Dedifferentiated amniotic fluid mesenchymal stem cell (primary cell): ENCODE data around the gene ATP13A3.

ENCODE experiments used
- DNase-seq: peaks from one replicate; pipeline ENCODE4 v3.0.0-alpha.2; 2016; ENCODE audit errors: extremely low spot score

The ATP13A3 gene

DNA sequence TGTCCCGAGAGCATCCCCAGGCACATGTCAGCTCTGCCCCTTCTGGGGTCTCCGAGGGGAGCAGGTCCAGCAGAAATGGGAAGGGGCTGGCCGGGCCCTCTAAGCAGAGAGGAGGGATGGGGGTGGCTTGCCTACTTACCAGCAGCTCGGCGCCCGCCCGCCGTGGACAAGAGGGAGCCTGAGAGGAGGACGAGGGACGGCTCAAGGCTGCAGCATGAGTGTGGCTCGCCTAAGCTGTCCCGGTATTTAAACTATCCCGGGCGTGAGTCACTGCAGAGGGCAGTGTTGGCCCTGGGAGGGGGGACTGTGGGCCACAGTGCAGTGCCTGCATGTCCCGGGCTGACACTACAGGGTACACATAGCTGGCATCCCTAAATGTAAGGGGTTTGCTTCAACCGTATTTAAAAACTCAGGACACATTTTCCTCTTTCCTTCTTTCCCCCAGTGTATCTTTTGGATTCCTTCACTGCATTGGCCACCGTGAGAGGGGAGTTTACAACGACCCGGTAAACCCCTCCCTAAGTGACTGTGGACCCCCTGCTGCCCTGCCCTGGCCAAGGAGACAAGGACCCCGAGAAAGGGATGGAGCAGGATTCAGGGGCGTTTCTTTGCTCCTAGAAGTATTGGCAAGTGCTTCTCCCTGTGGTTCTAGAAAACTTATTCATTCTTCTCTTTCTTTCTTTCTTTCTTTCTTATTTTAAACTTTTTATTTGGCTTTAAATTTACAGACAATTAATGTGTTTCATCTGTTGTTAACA lies 117.1 kb downstream of the ATP13A3 start, which contains the start of gene LRRC15:
Gene LRRC15 (minus strand): TSS at position 222 of the 758 bp plus-strand sequence. CDS start 8,700 bp downstream, outside the sequence.
- peak; percentile 60 for DNase-seq

DNA sequence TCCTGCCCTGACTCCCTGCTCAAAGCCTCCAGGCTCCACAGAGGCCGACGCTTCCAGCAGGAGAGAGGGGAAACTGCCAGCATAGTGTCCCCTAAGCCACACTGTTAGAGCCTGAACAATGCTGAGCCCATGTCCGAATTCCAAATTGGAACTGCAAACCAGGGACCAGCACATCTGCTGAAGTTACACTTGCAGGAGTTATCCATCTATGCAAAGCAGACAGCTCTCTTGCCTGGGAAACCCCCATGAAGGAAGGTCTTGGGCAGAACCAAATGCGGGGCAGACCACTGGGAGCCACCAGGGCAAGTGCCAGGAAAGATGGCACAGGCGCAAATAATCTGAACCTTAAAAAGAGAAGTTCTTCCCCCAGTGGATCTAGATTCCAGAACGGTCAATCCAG lies 117.9 kb downstream of the ATP13A3 start:
- no peak for DNase-seq

DNA sequence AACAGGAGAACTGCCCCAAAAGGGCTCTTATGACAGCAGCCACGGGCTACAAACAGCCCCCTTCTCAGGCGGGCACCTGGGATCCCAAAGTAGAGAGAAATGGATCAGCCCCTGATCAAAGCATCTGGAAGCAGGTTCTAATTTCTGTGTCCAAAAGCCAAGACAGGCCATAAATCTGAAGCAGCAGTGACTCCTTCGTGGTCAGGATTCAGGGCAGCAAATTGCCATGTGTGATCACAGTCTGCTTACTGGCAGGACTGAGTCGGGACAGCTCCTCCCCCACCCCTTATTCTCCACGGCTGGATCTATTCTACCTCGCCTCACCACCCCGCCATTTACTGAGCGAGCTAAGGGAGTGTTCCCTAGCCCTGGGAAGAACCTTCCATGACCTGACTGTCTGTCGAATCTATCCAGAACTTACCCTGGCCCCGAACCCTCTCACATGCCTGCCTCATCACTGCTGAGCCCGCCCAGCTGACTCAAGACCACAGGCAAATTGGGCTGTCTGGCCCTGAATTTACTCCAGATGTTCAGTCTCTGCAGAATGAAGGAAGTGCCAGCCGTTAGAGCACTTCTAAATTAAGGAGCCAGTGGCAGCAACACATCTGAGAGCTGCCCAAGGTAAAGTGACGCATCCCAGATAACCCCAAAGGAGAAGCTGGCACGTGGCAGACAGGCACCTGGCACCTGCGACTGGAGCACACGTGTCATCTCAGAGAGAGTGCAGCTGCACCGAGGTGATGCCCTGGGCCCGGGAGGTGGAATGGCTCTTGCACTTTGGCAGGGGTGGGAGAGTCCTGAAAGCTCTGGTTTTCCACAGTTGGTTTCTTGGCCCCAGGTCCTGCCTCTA lies 118.6 kb downstream of the ATP13A3 start:
- peak; percentile 49 for DNase-seq

DNA sequence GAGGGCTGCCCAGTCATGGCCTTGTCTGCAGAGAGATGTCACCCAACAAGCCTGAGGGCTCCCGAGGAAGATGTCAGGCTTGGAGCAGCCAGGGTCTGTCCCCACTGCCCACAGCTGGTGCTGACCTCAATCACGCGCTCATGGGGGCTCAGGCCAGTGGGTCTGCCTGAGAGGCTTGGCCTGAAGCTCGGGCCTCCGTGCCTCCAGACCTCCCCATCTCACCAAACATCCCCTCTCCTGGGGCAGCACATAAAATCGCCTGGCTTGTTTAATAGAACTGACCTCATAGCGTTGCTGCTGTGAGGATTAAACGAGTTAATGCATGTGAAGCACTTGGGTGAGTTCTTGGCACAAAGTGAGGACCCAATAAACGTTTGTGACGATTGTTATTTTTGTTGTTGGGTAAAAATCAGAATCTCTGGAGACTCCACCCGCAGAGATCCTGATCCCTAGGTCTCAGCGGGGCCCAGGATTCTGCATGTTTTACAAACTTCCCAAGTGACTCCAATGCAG lies 120.8 kb downstream of the ATP13A3 start:
- DNase-seq, result no peak

DNA sequence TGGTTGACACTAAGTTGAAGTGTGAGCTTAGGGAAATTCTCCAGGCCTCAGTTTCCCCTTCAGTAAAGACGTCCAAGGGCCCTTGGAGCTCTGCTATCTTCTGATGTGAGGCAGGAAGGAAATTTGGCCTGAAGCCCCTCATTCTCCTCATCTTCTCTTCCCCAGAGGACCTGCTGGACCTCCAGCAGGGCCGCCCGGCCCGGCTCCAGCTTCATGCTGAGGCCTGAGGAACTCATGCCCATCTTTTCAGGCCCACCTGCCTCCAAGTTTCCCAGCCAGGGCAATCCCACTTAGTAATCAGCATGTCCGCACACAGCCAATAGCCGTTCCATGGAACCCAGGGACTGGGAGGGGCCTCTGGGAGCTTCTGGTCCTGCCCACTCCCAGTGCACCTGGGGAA lies 121.3 kb downstream of the ATP13A3 start:
- no peak for DNase-seq

DNA sequence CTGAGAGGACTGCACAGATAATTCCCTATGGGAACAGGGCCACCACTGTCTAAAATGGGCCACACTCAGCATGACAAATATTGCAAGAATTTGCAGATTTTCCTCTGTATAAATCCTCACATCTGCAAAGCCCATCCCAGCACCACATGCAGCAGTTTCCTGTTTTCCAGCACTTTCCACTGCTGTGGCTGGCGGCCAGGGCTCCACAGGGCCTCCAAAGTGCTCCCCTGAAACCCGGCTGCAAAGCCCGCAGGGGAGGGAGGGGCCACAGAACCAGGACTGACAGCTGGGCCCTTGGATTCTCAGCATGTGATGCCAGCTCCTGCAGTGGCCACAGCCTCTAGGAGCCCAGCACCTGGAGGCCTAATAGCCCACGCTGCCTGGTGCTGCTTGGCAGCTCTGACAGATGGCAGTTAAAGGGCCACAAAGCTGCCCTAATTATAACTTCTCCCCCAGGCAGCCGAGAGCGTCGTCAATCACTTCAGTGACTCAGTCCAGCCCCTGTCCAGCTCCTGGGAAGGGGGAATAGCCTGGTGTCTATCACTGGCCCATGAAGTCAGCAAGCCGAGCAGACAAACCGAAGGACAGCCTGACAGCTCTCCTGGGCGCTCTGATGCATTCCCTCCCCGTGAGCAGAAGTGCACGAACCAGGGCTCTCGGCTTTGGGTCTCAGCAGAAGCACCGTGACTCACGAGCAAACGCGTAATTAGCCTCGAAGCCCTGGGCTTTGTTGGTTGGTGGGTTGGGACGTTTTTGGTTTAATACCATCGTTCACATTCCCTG lies 122.0 kb downstream of the ATP13A3 start:
- DNase-seq, result peak; percentile 26

DNA sequence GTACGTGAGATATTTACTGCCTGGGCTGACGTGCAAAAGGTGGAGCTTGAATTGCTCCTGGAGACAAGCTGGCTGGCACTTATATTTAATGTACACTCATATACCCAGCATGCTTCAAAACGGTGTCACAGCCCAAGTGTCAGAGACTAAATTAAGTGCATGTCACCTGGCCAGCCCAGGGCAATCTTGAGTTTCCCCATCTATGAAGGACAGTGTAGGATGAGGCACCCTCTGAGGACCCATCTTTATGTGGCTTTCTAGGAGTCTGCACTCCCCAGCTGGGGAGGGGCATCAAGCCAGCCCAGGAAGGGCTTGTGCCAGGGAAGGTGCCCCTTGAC lies 122.5 kb downstream of the ATP13A3 start:
- no peak for DNase-seq

GRCh38 chr3:194360568-194360967 lies 126.2 kb downstream of the ATP13A3 start:
- no peak for DNase-seq

DNA sequence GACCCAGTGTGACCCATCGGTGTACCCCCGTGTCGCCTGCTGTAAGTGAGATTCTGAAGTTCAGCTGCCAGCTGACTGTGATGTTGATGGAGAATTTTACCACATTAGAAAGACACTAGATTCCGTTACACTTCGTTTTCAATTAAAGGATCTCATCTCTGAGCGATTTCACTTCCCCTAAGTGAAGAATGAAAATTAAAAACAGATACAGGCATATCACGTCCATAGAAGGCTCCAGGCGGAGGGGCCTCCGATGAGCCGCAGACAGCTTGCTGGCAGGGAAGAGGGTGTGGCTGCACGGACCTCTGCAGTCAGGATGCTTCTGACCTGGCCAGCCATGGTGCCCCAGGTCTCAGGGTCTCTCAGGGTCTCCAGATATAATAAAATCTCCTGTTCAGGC lies 129.1 kb downstream of the ATP13A3 start:
- no peak for DNase-seq

- DNase-seq, result no peak
Measured at GRCh38 chr3:194355379-194355778, 131.4 kb downstream of the ATP13A3 start.

- no peak for DNase-seq
Measured at GRCh38 chr3:194354315-194354714, 132.5 kb downstream of the ATP13A3 start.
